IPS DF 6.9 (cell line): ENCODE data around the gene DNAJC7.
"Not testable (repeated sequence)": the region's sequence is repeated elsewhere in the genome, so short reads cannot be mapped to it uniquely, and the experiment has no call there.

Source experiments
- DNase-seq: peaks from one replicate; pipeline ENCODE4 v3.0.0-alpha.2; 2013; ENCODE audit warnings: low read depth, low spot score
- H3K27ac ChIP-seq: one replicate; pipeline ENCODE4 v1.5.1; 2013; ENCODE audit warnings: low read length, control low read depth
- H3K27me3 ChIP-seq: 2 replicates; pipeline ENCODE4 v1.6.1; 2013; ENCODE audit warnings: mild to moderate bottlenecking, low read length; ENCODE audit not compliant: control insufficient read depth, insufficient read depth
- H3K36me3 ChIP-seq: 2 replicates; pipeline ENCODE4 v1.6.1; 2013; ENCODE audit warnings: low read length; ENCODE audit not compliant: control insufficient read depth, insufficient read depth
- H3K4me1 ChIP-seq: 2 replicates; pipeline ENCODE4 v1.6.1; 2013; ENCODE audit warnings: low read length; ENCODE audit not compliant: control insufficient read depth, insufficient read depth
- H3K4me3 ChIP-seq: 2 replicates; pipeline ENCODE4 v1.5.1; 2013; ENCODE audit warnings: mild to moderate bottlenecking, low read length
- H3K9me3 ChIP-seq: 2 replicates; pipeline ENCODE4 v1.6.1; 2013; ENCODE audit warnings: low read length, inconsistent platforms; ENCODE audit not compliant: control insufficient read depth, insufficient read depth
- WGBS: extraction: QIAGEN DNeasy Blood & Tissue Kit; methylation state at CpG from one replicate; pipeline ENCODE4 v1.1.7; 2013; ENCODE audit warnings: mixed read lengths, missing lambda C conversion rate; ENCODE audit not compliant: insufficient read length, insufficient coverage; 5-methylcytosine and 5-hydroxymethylcytosine counted together

The DNAJC7 gene

DNA sequence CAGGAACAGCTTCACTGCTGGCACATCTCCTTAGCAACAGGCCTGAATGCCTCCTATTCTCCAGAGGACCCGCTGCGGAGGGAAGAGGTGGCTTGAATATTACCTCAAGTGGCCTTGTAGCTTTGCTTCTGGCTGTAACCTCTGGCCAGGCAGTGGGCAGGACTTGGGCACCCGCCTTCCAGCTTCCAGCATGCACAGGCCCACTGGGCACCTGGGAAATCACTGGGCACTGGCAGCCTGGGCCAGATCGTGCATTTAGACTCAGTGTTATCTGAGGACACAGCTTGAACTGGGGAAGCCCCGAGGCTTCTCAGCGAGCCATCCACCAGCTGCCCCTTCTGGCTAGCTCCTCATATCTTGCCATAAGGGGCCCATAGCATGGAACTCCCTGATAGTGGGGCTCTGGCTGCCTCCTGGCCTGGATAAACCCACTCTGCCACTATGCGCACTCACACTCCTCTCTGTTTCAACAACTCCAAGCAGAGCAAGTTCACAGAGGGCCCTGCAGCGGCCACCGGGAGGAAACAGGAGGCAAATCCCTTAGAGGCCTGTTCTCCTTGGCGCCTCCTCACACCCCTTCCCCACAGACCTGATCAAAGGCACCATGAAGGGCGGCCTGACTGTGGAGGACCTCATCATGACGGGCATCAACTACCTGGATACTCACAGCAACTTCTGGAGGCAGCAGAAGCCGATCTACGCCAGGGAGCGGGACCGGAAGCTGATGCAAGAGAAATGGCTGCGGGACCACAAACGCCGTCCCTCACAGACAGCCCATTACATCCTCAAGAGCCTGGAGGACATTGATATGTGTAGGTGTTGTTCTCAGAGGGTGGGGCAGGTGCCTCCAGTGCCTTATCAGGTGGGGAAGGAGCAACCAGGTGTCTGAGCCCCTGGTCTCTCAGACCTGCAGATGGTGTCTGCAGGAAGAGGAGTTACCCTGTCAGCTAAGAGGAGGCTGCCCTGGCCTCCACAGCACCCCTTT, 79.0 kb downstream of the DNAJC7 start:
- Histone ChIP-seq H3K27ac (no peak overlapping the region), H3K4me1 (no peaks in the 10 kb centered on the region), H3K27me3 (no peaks in the 10 kb centered on the region), H3K9me3 (no peaks in the 10 kb centered on the region), H3K4me3 (no peak overlapping the region; the same call in 1 of the 2 replicates), H3K36me3 (no peaks in the 10 kb centered on the region)
- no CpG with 5 or more reads among the region's 19 CpGs for WGBS
- DNase-seq = no peak

GRCh38 chr17:41935641-41936040, 81.6 kb downstream of the DNAJC7 start:
- Histone ChIP-seq H3K36me3 (no peaks in the 10 kb centered on the region), H3K4me3 (no peak overlapping the region), H3K4me1 (no peaks in the 10 kb centered on the region; the same call in 1 of the 2 replicates), H3K9me3 (no peaks in the 10 kb centered on the region), H3K27me3 (no peaks in the 10 kb centered on the region), H3K27ac (no peak overlapping the region)
- no peak for DNase-seq
- WGBS = no CpG with 5 or more reads among the region's 6 CpGs

GRCh38 chr17:41932816-41933389, 84.3 kb downstream of the DNAJC7 start:
- WGBS = no CpG with 5 or more reads among the region's 2 CpGs
- no peak overlapping the region for H3K4me3 ChIP-seq

GRCh38 chr17:41931715-41932114, 85.5 kb downstream of the DNAJC7 start:
- not testable (repeated sequence) for H3K27ac ChIP-seq, H3K4me3 ChIP-seq, H3K4me1 ChIP-seq, DNase-seq, H3K36me3 ChIP-seq, H3K9me3 ChIP-seq, H3K27me3 ChIP-seq
- WGBS = no CpG with 5 or more reads among the region's 4 CpGs

More at GRCh38 chr17:41932816-41933389, 84.3 kb downstream of the DNAJC7 start:
- no peaks in the 10 kb centered on the region for H3K27me3 ChIP-seq
- no peaks in the 10 kb centered on the region for H3K9me3 ChIP-seq
- no peak for DNase-seq
- no peaks in the 10 kb centered on the region for H3K36me3 ChIP-seq
- H3K4me1 ChIP-seq = no peaks in the 10 kb centered on the region; the same call in 1 of the 2 replicates
- no peak overlapping the region for H3K27ac ChIP-seq

DNA sequence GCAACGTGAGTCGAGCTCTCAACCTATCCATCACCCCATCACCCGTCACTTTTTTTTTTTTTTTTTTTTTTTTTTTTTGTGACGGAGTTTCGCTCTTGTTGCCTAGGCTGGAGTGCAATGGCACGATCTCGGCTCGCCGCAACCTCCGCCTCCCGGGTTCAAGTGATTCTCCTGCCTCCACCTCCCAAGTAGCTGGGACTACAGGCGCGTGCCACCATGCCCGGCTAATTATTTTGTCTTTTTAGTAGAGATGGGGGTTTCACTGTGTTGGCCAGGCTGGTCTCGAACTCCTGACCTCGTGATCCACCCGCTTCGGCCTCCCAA, 86.4 kb downstream of the DNAJC7 start:
- not testable (repeated sequence) for H3K27me3 ChIP-seq, H3K36me3 ChIP-seq, H3K27ac ChIP-seq, DNase-seq, H3K9me3 ChIP-seq, H3K4me1 ChIP-seq
- H3K4me3 ChIP-seq = peak overlapping the region; percentile 56; the same call in 1 of the 2 replicates
- WGBS = no CpG with 5 or more reads among the region's 18 CpGs

DNA sequence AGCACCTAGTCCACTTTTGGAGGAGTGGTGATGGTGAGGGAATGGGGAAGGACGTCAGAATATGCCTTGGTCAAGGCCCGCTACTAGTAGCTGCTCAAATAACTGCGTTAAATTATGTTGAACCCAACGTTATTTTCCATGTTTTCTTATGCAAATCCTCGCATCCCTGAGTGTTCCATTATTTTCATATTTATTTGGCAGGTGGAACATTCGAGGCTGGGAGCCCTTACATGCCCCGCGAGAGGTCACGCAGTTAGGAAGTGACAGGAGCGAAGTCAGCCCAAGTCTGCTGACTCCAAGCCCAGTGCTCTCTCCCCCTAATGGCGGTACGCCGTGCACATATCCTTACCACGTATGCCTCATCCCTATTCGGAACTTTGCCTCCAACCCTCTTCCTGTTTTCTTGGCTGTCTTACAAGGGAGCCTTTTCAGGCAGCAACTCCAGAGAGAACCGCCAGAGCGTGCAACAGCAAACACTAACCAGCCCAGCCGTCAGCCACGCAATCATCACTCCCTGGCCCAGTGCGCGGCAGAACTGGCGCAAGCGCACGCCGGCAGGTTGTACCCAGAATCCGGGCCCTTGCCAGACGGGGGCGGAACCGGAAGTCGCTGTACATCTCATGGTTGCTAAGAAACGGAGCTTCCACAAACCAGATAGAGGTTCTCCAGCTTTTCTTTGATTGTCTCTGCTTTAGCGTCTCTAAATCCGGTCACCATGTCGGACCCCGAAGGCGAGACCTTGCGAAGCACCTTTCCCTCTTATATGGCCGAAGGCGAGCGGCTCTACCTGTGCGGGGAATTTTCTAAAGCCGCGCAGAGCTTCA, 87.0 kb downstream of the DNAJC7 start, which contains the start of gene ODAD4:
Gene ODAD4 (plus strand): TSS at position 609 of the 824 bp plus-strand sequence. CDS start 107 bp downstream, at position 716.
- WGBS = no CpG with 5 or more reads among the region's 43 CpGs

GRCh38 chr17:41928693-41929251, 88.5 kb downstream of the DNAJC7 start:
- Histone ChIP-seq H3K4me3 (no peak overlapping the region), H3K4me1 (no peaks in the 10 kb centered on the region; the same call in 1 of the 2 replicates), H3K27ac (no peak overlapping the region), H3K27me3 (no peaks in the 10 kb centered on the region), H3K9me3 (no peaks in the 10 kb centered on the region), H3K36me3 (no peaks in the 10 kb centered on the region)
- no peak for DNase-seq
- no CpG with 5 or more reads among the region's 6 CpGs for WGBS

More for the DNA sequence above, 87.0 kb downstream of the DNAJC7 start, which contains the start of gene ODAD4:
- Histone ChIP-seq H3K4me3 (peak within 1 kb of the TSS; percentile 56; the same call in 1 of the 2 replicates), H3K27ac (no peak within 1 kb of the TSS), H3K36me3 (no peaks in the 10 kb centered on the region), H3K27me3 (no peaks in the 10 kb centered on the region), H3K4me1 (no peaks in the 10 kb centered on the region; the same call in 1 of the 2 replicates), H3K9me3 (no peaks in the 10 kb centered on the region)
- DNase-seq = peak; percentile 89
